AG04449 (cell line): Measurements from ENCODE around the gene TOX2.
A peak's percentile ranks its signal among the peaks of the same experiment; 100 is the strongest.

Experiments
- CTCF ChIA-PET: fragments of 350-600 bp; formaldehyde crosslinking; extraction: SDS; loops from one replicate; lab custom pipeline; 2021; ENCODE audit warnings: antibody characterized with exemption; lab: Yijun Ruan, JAX
- POLR2A ChIA-PET: fragments of 400-600, 350-600 bp; formaldehyde crosslinking; extraction: SDS; loops from one replicate; lab custom pipeline; 2020; ENCODE audit warnings: antibody characterized with exemption, inconsistent platforms; lab: Yijun Ruan, JAX
- DNase-seq: peaks from one replicate; pipeline ENCODE4 v3.0.0-alpha.2; 2010; ENCODE audit warnings: low read depth, low spot score
- H3K4me3 ChIP-seq: 2 replicates; pipeline ENCODE4 v1.5.1; 2011; ENCODE audit warnings: low read depth, mild to moderate bottlenecking, control low read depth, low read length
- TF ChIP-seq, protein P1 (sequence below): IDR thresholded peaks from one replicate; pipeline ENCODE4 v1.5.1; 2011; ENCODE audit warnings: mild to moderate bottlenecking, moderate library complexity, low read length, control low read depth, inconsistent platforms; ENCODE audit not compliant: insufficient read depth; ENCODE audit errors: missing control alignments

The TOX2 gene

GRCh38 chr20:44089987-44090674 lies 175.5 kb downstream of the TOX2 start:
- TF ChIP-seq, protein P1, sequence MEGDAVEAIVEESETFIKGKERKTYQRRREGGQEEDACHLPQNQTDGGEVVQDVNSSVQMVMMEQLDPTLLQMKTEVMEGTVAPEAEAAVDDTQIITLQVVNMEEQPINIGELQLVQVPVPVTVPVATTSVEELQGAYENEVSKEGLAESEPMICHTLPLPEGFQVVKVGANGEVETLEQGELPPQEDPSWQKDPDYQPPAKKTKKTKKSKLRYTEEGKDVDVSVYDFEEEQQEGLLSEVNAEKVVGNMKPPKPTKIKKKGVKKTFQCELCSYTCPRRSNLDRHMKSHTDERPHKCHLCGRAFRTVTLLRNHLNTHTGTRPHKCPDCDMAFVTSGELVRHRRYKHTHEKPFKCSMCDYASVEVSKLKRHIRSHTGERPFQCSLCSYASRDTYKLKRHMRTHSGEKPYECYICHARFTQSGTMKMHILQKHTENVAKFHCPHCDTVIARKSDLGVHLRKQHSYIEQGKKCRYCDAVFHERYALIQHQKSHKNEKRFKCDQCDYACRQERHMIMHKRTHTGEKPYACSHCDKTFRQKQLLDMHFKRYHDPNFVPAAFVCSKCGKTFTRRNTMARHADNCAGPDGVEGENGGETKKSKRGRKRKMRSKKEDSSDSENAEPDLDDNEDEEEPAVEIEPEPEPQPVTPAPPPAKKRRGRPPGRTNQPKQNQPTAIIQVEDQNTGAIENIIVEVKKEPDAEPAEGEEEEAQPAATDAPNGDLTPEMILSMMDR, result no peak
- no peak for DNase-seq
- CTCF ChIA-PET, result interaction anchor here (1.1 to 19.5 kb wide), 8 partner anchors 10 to 639 kb away, joined by 3 to 453 read pairs (median 6); no protein-coding TSS in a partner anchor
- H3K4me3 ChIP-seq, result no peak overlapping the region
- POLR2A ChIA-PET, result no interaction called here

- no peak for DNase-seq
- H3K4me3 ChIP-seq, result no peak overlapping the region
- ChIA-PET CTCF (interaction anchor here (0.7 to 19.5 kb wide), 12 partner anchors 10 to 640 kb away, joined by 3 to 453 read pairs (median 8); no protein-coding TSS in a partner anchor), POLR2A (no interaction called here)
- TF ChIP-seq, protein P1, result no peak
These were observed 176.4 kb downstream of the TOX2 start for GRCh38 chr20:44091026-44091425.

DNA sequence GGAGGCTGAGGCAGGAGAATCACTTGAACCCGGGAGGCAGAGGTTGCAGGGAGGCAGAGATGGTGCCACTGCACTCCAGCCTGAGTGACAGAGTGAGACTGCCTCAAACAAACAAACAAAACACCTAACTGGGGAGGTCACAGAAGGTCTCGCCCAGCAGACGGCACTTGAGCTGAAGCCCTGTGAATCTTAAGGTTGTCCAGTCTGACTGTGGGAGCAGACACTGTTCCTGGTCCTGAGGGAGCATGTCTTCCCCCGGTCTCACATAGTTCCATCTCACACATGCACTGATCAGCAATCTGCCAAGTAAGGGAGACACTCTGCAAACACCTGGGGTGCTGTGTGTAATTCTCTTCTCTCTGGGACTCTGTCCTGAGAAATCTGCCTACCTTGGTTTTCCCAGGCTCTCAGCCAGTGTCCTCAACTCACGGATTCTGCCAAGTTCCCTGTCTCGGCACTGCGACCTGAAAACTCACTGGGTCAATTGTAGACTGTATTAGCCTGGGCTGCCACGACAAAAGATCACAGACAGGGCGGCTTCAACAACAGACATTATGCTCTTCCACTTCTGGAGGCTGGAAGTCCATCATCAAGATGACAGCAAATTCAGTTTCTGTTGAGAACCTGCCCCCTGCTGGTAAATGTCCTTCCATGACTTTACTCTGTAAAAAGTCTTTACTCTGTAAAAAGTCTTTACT lies 178.0 kb downstream of the TOX2 start:
- no peak overlapping the region for H3K4me3 ChIP-seq
- TF ChIP-seq, protein P1, result peak; percentile 33
- no peak for DNase-seq
- POLR2A ChIA-PET, result no interaction called here
- CTCF ChIA-PET, result interaction anchor here (0.8 to 19.5 kb wide), 17 partner anchors 9 to 642 kb away, joined by 3 to 453 read pairs (median 5); no protein-coding TSS in a partner anchor

- ChIA-PET POLR2A (no interaction called here), CTCF (interaction anchor here (0.8 to 3.0 kb wide), 7 partner anchors 10 to 555 kb away, joined by 3 to 19 read pairs (median 5); no protein-coding TSS in a partner anchor)
- H3K4me3 ChIP-seq, result no peak overlapping the region
- TF ChIP-seq, protein P1, result no peak
- no peak for DNase-seq
These were observed 178.6 kb downstream of the TOX2 start for GRCh38 chr20:44093249-44093582.

DNA sequence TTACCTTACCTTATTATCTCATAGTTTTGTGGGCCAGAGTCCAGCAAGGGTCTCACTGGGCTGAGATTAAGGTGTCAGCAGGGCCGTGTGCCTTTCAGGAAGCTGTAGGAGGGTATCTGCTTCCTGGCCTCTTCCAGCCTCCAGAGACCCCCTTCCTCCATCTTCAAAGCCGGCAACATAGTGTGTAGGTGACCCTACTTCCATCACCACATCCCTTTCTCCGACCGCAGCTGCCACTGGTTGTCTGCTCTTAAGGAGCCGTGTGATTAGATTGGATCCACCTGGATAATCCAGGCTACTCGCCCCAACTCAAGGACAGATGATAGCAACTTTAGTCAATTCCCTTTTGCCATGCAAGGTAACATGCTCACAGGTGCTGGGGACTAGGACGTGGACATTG lies 181.2 kb downstream of the TOX2 start:
- H3K4me3 ChIP-seq, result no peak overlapping the region
- TF ChIP-seq, protein P1, result no peak
- DNase-seq, result no peak
- ChIA-PET CTCF (interaction anchor here (0.8 to 3.2 kb wide), 11 partner anchors 8 to 648 kb away, joined by 3 to 15 read pairs (median 5); no protein-coding TSS in a partner anchor), POLR2A (no interaction called here)
